HFF-Myc (cell line): ENCODE results near the gene PARVA.

Source experiments
- DNase-seq: peaks from one replicate; pipeline ENCODE4 v3.0.0-alpha.2; 2011; ENCODE audit warnings: low read depth; ENCODE audit errors: extremely low read depth
- H3K4me3 ChIP-seq: replicated peaks from 2 replicates; pipeline ENCODE4 v1.5.1; 2011; ENCODE audit warnings: low read depth, mild to moderate bottlenecking, control low read depth, low read length
- CTCF ChIP-seq: IDR thresholded peaks from 2 replicates; pipeline ENCODE4 v1.5.1; 2012; ENCODE audit warnings: mild to moderate bottlenecking, low read depth, low read length, control low read depth; ENCODE audit errors: missing control alignments

Gene PARVA

DNA sequence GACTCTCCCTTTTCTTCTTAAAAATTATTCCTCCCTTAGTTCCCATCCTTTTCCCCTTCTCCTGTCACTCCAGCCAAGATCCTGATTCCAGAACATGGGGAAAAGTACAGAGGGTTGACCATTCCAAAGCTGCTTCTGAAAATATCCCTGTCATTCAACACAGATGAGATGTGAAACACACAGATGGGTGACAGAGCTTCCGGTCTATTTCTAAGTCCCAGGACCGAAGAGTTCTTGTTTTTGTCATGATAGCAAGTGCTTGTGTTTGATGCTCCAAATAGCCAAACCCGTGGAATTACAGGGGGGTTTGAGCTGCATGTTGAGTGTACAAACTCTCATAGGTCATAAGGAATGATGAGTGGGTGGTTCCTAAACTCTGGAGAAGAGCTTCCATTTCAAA is 57.9 kb downstream of the PARVA start:
- DNase-seq = no peak
- H3K4me3 ChIP-seq = no peak overlapping the region
- TF ChIP-seq CTCF = no peak

DNA sequence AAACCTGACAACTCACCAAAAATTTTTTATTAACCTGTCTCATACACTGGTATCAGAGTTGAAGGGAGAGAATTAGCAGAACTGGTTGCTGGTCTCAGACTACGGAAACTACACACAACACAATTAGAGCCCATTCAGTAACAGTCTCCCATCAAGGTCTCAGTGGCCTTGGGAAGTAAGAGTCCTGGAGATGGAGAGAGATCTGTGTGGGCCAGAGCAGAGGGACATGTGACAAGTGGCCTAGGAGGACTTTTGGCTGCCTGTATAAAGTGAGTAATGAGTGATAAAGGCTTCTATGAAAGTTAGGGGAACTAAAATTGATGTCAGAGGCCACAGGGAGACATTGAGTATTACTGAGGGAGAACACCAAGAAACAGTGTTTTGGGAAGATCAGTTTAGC is 58.9 kb downstream of the PARVA start:
- DNase-seq = no peak
- TF ChIP-seq CTCF = no peak
- H3K4me3 ChIP-seq = no peak overlapping the region

DNA sequence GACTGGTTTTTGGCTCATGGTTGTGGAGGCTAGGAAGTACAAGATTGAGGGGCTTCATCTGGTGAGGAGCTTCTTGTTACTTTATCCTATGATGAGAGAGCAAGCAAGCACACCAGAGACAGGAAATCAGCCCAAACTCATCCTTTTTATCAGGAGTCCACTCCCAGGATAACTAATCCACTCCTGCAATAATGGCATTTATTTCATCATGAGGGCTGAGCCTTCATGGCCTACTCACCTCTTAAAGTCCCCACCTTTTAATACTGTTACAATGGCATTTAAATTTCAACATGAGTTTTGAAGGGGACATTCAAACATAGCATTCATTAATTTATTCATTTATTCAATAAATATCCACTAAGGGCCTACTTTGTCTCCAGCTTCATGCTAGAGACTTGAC is 60.9 kb downstream of the PARVA start:
- no peak overlapping the region for H3K4me3 ChIP-seq
- no peak for TF ChIP-seq CTCF
- no peak for DNase-seq

GRCh38 chr11:12439615-12440014 is 62.2 kb downstream of the PARVA start:
- no peak overlapping the region for H3K4me3 ChIP-seq
- TF ChIP-seq CTCF = no peak
- no peak for DNase-seq

DNA sequence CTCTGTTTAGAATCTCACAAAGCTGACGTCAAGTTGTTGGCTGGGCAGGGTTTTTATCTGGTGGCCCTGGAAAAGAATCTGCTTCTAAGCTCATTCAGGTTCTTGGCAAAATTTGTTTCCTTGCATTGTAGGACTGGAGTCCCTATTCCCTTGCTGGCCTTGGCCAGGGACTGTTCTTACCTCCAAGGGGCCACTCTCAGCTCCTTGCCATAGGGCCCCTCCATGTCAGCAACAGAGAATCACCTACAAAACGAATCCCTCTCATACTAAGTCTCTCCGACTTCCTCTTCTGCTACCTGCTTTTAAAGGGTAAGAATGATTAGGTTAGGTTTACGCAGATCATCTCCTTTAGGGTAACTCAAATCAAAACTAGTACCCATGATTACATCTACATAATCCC is 63.2 kb downstream of the PARVA start:
- no peak for DNase-seq
- no peak for TF ChIP-seq CTCF
- H3K4me3 ChIP-seq = no peak overlapping the region

GRCh38 chr11:12441231-12441861 is 64.0 kb downstream of the PARVA start:
- no peak for TF ChIP-seq CTCF
- DNase-seq = no peak

DNA sequence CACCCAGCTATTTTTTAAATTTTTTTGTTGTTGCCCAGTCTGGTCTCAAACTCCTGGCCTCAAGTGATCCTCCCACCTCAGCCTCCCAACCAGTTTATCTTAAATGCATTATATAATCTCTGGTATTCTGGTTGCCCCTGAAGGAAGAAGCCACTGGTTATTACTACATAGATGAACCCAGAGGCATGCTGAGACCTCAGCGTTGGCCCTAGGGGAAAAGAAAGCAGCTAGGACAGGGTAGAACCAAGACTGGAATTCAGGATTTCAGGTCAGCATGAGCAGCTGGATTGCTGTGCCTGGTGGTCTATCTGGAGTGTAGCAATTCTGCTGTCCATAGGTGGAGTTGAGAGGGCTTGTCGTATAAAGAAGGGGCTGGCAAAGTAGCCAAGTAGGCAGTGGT is 67.2 kb downstream of the PARVA start:
- no peak overlapping the region for H3K4me3 ChIP-seq
- no peak for TF ChIP-seq CTCF
- no peak for DNase-seq

More at GRCh38 chr11:12441231-12441861, 64.0 kb downstream of the PARVA start:
- no peak overlapping the region for H3K4me3 ChIP-seq
